HG03039 (cell line): ENCODE measurements around the gene PRAME.
"Not testable (repeated sequence)": the region's sequence is repeated elsewhere in the genome, so short reads cannot be mapped to it uniquely, and the experiment has no call there.

Experiments
- ATAC-seq: cut with Tn5 transposase; IDR thresholded peaks from one replicate; pipeline ENCODE4 v1.9.1; 2021; ENCODE audit warnings: mild to moderate bottlenecking, moderate library complexity; ENCODE audit not compliant: unreplicated experiment

The PRAME gene

GRCh38 chr22:22526125-22526912 is 32.7 kb downstream of the PRAME start:
- ATAC-seq = no peak

DNA sequence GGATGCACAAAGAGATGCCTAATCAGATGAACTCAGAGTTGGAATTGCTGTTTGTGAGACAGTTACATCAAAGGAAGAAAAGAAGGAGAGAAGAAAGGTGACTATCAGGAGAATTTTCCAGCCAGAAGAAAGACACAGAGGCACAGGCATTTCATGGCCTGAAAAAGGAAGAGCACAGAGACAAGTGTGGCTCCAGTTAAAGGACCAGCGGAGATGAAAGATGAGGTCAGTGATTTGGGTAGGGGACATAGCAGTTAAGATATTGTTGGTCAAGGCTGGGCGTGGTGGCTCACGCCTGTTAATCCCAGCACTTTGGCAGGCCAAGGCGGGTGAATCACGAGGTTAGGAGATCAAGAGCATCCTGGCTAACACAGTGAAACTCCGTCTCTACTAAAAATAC is 35.6 kb downstream of the PRAME start:
- ATAC-seq = no peak

- ATAC-seq = no peak
These were observed 37.4 kb downstream of the PRAME start for GRCh38 chr22:22521631-22522030.

GRCh38 chr22:22520667-22521602 is 38.1 kb downstream of the PRAME start:
- ATAC-seq = no peak

- ATAC-seq = no peak
These were observed 38.9 kb downstream of the PRAME start, which contains the start of gene ZNF280A for GRCh38 chr22:22520020-22520656. Gene ZNF280A (minus strand): TSS chr22:22520270. CDS start chr22:22515630, 4,640 bp downstream.

GRCh38 chr22:22519591-22519990 is 39.5 kb downstream of the PRAME start:
- no peak for ATAC-seq

- ATAC-seq = no peak
These were observed 42.1 kb downstream of the PRAME start for GRCh38 chr22:22516992-22517391.

DNA sequence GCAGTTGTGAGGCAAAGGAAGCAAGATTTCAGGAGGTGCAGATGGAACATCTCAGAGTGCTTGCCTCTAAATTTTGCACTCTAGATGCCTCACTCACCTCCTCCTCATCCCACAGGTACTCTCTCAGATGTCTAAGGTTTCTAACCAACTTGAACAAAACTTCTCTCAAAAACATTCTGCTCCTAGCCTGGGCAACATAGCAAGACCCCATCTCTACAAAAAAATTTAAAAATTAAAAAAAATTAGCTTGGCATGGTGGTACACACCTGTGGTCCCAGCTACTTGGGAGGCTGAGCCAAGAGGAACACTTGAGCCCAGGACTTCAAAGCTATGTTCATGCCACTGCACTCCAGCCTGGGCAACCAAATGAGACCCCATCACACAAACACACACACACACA is 43.2 kb downstream of the PRAME start:
- ATAC-seq = no peak

DNA sequence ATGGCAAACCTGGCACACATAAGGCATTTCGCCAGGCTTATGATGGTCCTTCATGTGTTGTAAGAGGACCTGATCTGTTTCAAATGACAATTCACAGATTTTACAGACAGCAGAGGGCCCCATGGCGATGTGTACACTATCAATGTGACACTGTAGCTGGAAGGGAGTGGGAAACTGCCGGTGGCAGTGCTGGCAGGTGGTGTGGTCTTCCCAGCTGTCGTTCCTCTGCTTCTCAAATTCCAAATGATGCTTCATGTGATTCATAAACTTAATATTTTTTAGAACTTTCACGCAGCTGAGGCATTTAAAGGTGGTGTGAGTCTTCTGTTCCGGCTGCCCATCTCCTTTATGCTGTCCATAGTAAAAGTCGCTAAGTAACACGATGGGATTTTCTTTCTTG is 44.6 kb downstream of the PRAME start:
- ATAC-seq = not testable (repeated sequence)

DNA sequence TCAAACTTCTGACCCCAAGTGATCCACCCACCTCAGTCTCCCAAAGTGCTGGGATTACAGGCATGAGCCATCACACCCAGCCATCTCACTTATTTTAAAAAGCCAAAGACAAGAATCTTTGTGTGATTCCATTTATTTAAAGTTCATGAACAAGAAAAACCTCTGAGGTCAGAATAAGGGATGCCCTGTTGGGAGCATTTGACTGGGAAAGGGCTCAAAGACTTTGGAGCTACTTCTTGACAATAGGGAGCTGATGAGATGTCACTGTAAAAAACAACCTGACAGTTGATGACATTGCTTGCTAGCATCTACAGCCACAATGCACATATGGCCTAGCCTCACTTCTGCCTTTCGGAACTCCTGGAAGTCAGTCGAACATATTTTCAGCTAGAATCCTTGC is 45.4 kb downstream of the PRAME start:
- ATAC-seq = no peak

GRCh38 chr22:22512951-22513350 is 46.1 kb downstream of the PRAME start:
- ATAC-seq = no peak

DNA sequence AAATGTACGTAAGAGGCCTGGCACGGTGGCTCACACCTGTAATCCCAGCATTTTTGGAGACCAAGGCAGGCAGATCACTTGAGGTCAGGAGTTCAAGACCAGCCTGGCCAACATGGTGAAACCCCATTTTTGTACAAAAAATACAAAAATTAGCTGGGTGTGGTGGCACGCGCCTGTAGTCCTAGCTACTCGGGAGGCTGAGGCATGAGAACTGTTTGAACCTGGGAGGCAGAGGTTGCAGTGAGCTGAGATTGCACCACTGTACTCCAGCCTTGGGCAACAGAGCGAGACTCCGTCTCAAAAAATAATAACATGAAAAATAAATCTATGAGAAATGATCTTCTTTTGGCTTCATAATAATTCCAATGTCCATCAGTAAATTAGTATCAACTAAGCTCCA is 48.2 kb downstream of the PRAME start:
- ATAC-seq = not testable (repeated sequence)

GRCh38 chr22:22509912-22510311 is 49.2 kb downstream of the PRAME start:
- not testable (repeated sequence) for ATAC-seq

DNA sequence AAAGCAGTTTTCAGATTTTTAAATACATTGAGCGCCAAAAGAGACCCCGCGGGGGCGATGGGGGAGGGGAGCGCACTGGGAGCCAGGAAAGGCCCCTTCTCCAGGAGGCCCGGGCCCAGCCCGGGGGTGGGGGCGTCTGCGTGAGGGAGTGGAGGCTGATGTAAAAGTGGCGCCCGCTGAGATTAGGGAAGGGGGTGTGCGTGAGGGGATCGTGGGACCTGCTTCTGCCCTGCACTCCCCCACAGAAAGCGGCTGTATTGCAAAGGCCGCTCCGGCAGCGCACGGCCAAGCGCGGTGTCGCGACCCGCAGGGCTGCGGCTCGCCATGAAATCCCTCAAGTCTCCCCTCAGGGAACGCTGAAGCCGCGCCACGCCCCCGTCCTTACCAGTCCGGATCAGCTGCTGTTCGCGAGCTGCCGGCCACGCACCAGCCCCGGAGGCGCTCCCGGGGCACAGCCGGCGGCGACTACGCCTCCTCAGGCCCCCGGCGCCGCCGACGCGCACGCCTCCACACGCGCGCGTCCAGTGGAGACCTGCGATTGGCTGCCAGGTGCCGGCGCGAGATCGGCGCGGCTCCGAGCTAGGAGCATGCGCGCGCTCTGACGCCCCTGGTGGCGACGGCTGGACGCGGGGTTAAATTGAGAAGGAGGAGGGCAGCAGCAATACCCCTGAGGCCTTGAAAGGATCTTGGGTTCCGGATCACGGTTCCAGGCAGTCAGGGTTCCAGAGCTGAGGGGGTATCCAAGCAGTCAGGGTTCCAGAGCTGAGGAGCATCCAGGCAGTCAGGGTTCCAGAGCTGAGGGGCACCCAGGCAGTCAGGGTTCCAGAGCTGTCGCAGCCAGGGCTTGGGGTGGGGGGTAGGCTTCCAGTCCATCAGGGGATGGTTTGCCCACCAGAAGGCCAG is 50.5 kb downstream of the PRAME start, which contains the start of gene ZNF280B:
Gene ZNF280B (minus strand): TSS at position 469 of the 903 bp plus-strand sequence. CDS start 19,344 bp downstream, outside the sequence.
- ATAC-seq = peak; percentile 81

DNA sequence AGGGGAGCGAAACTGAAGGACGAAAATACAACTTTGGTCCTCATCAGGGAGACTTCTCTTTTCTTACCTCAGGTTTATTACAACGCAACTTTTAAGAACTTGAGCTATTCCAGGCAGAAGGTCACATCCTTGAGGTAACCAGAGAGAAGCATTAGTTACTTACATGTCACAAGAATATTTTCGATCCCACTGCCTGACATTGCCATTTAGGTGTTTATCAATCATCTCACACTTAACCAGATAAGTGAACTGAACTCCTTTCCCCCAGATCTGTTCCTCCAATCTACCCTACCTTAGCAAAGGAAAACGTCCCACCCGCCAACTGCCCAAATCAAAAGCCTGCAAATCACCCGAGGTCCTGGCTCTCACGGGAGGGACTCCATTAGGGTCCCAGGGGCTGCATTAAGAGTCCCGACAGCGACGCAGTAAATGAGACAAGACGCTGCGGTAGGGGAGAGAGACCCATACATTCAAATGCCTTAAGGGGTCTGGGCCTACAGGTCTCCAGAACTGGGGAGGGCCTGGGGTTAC is 51.3 kb downstream of the PRAME start:
- ATAC-seq = no peak

DNA sequence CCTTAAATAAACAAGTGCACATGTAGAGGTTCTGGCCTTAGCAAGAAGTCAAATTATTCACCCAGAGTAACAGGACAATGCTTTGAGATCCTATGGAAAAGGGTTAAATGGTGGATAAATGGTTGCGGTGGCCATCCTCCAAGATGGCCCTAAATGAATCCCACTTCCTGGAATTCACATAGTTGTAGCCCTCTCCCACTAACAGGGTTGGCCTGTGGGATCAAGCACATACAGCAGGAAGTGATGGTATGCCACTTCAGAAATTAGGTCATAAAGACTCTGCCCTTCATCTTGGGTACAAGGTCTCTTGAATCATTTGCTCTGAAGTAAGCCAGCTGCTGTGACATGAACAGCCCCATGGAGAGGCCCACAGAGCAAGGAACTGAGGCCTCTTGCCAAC is 52.3 kb downstream of the PRAME start:
- no peak for ATAC-seq

GRCh38 chr22:22498267-22498666 is 60.8 kb downstream of the PRAME start:
- no peak for ATAC-seq
